ENCODE results near the gene RNGTT. TPM values are rescaled to one million over a fixed set of nuclear protein-coding genes. Genes with fewer than 3 reads are reported as not detected.
"Not testable (repeated sequence)": the region's sequence is repeated elsewhere in the genome, so short reads cannot be mapped to it uniquely, and the experiment has no call there.

Gene RNGTT
- total RNA-seq, 1 donor from 2014 or later = 24.2 TPM

- no peak for DNase-seq (ENCODE audit: low spot score)
- Mint-ChIP-seq H3K9me3 (peaks cover 14% of the 10 kb centered on the region), H3K4me1 (ENCODE audit: low read depth) (peaks cover 8% of the 10 kb centered on the region), H3K4me3 (ENCODE audit: low read depth) (no peak overlapping the region), H3K36me3 (ENCODE audit: low read depth) (peaks cover 37% of the 10 kb centered on the region), H3K27ac (no peak overlapping the region), H3K27me3 (ENCODE audit: low read depth) (no peaks in the 10 kb centered on the region)
- intact Hi-C loops (cut with micrococcal nuclease) = no loop called here
These were observed 46.7 kb downstream of the RNGTT start for GRCh38 chr6:88916615-88917208.

GRCh38 chr6:88914895-88915598, 48.4 kb downstream of the RNGTT start:
- no peak for DNase-seq (ENCODE audit: low spot score)
- intact Hi-C loops (cut with micrococcal nuclease) = no loop called here
- no peak overlapping the region for H3K27ac Mint-ChIP-seq

DNA sequence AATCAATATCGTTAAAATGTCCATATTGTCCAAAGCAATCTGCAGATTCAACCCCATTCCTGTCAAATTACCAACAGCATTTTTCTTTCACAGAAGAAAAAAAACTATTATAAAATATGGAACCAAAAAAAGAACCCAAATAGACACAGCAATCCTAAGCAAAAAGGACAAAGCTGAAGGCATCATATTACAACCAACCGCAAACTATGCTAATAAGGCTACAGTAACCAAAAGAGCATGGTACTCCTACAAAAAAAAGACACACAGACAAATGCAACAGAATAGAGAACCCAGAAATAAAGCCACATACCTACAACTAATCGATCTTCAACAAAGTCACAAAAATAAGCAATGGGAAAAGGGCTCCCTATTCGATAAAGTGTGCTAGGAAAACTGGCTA, 49.2 kb downstream of the RNGTT start:
- Mint-ChIP-seq H3K27ac (no peak overlapping the region), H3K27me3 (ENCODE audit: low read depth) (no peaks in the 10 kb centered on the region), H3K4me3 (ENCODE audit: low read depth) (no peak overlapping the region), H3K4me1 (ENCODE audit: low read depth) (peaks cover 16% of the 10 kb centered on the region), H3K36me3 (ENCODE audit: low read depth) (peaks cover 52% of the 10 kb centered on the region), H3K9me3 (peaks cover 14% of the 10 kb centered on the region)
- intact Hi-C loops (cut with micrococcal nuclease) = no loop called here
- no peak for DNase-seq (ENCODE audit: low spot score)

More at GRCh38 chr6:88914895-88915598, 48.4 kb downstream of the RNGTT start:
- H3K27me3 Mint-ChIP-seq (ENCODE audit: low read depth) = no peaks in the 10 kb centered on the region
- H3K4me1 Mint-ChIP-seq (ENCODE audit: low read depth) = peaks cover 14% of the 10 kb centered on the region
- H3K4me3 Mint-ChIP-seq (ENCODE audit: low read depth) = no peak overlapping the region
- peaks cover 47% of the 10 kb centered on the region for H3K36me3 Mint-ChIP-seq (ENCODE audit: low read depth)
- peaks cover 14% of the 10 kb centered on the region for H3K9me3 Mint-ChIP-seq

GRCh38 chr6:88913471-88913870, 49.9 kb downstream of the RNGTT start:
- peaks cover 14% of the 10 kb centered on the region for H3K9me3 Mint-ChIP-seq
- H3K36me3 Mint-ChIP-seq (ENCODE audit: low read depth) = peaks cover 54% of the 10 kb centered on the region
- H3K27me3 Mint-ChIP-seq (ENCODE audit: low read depth) = no peaks in the 10 kb centered on the region
- H3K27ac Mint-ChIP-seq = no peak overlapping the region
- H3K4me3 Mint-ChIP-seq (ENCODE audit: low read depth) = no peak overlapping the region
- intact Hi-C loops (cut with micrococcal nuclease) = no loop called here
- no peak for DNase-seq (ENCODE audit: low spot score)
- peaks cover 18% of the 10 kb centered on the region for H3K4me1 Mint-ChIP-seq (ENCODE audit: low read depth)

- no peak overlapping the region for H3K27ac Mint-ChIP-seq
- H3K4me3 Mint-ChIP-seq (ENCODE audit: low read depth) = no peak overlapping the region
- DNase-seq (ENCODE audit: low spot score) = no peak
- peaks cover 56% of the 10 kb centered on the region for H3K36me3 Mint-ChIP-seq (ENCODE audit: low read depth)
- no peaks in the 10 kb centered on the region for H3K27me3 Mint-ChIP-seq (ENCODE audit: low read depth)
- intact Hi-C loops (cut with micrococcal nuclease) = no loop called here
- H3K4me1 Mint-ChIP-seq (ENCODE audit: low read depth) = peaks cover 12% of the 10 kb centered on the region
- H3K9me3 Mint-ChIP-seq = peaks cover 18% of the 10 kb centered on the region
These were observed 52.3 kb downstream of the RNGTT start for GRCh38 chr6:88910922-88911778.

DNA sequence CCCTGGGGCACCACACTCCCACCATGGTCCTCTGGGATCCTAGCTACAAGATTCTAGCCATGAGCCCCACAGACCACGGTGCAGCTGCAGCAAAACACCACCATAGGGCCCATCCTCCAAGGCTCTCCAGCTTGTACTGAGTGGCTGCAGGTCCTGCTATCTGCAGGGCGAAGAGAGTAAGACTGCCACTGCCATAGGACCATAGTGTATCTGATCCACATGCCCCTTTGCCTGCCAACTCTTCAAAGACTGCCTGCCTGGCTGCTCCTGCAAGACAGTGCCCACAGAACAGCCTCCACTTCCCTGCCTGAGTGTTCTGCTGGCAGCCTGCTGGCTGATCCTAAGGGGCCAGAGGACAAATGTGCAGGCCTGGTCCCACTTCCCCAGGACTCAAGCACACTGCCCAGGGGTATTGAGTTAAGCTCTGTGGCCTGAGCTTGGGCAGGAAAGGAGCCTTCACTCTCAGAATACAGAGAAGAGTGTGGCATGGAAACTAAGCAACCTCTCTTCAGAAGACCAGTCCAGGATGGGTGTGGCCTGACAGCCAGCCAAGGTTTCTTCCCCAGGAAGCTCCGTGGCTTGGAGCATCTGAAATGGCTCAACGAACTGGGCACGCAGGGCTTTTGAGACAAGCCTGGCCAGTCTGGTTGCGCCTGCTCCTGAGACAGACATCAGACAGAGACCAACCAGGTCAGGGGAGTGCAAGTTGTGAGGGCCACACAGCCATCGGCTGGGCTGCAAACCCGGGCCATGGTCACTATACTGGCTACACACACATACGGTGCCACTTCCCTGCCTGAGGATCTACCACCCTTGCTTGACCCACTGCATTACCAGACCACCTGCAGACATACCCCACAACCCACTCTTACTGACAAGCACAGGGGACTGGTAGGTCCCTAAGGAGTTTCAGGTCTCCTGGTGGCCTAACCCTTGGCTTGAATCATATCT, 54.5 kb downstream of the RNGTT start:
- Mint-ChIP-seq H3K4me3 (ENCODE audit: low read depth) (no peak overlapping the region), H3K36me3 (ENCODE audit: low read depth) (peaks cover 57% of the 10 kb centered on the region), H3K4me1 (ENCODE audit: low read depth) (peaks cover 12% of the 10 kb centered on the region), H3K9me3 (peaks cover 4% of the 10 kb centered on the region), H3K27me3 (ENCODE audit: low read depth) (no peaks in the 10 kb centered on the region), H3K27ac (no peak overlapping the region)
- intact Hi-C loops (cut with micrococcal nuclease) = no loop called here
- no peak for DNase-seq (ENCODE audit: low spot score)

DNA sequence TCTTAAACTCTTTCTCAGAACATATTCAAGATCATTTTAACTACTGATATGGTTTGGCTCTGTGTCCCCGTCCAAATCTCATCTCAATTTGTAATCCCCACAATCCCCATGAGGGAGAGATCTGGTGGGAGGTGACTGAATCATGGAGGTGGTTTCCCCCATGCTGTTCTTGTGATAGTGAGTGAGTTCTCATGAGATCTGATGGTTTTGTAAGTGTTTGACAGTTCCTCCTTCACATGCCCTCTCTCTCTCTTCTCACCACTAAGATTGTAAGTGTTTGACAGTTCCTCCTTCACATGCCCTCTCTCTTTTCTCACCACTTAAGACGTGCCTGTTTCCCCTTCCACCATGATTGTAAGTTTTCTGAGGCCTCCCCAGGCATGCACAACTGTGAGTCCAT, 56.3 kb downstream of the RNGTT start:
- H3K9me3 Mint-ChIP-seq; H3K27ac Mint-ChIP-seq; H3K27me3 Mint-ChIP-seq (ENCODE audit: low read depth); H3K4me3 Mint-ChIP-seq (ENCODE audit: low read depth); intact Hi-C loops (cut with micrococcal nuclease); DNase-seq (ENCODE audit: low spot score): not testable (repeated sequence)
- Mint-ChIP-seq H3K4me1 (ENCODE audit: low read depth) (peaks cover 12% of the 10 kb centered on the region), H3K36me3 (ENCODE audit: low read depth) (peaks cover 53% of the 10 kb centered on the region)

GRCh38 chr6:88899569-88900316, 63.7 kb downstream of the RNGTT start:
- Mint-ChIP-seq H3K27me3 (ENCODE audit: low read depth) (no peaks in the 10 kb centered on the region), H3K36me3 (ENCODE audit: low read depth) (peaks cover 32% of the 10 kb centered on the region), H3K9me3 (no peaks in the 10 kb centered on the region), H3K27ac (no peak overlapping the region), H3K4me3 (ENCODE audit: low read depth) (no peak overlapping the region), H3K4me1 (ENCODE audit: low read depth) (no peaks in the 10 kb centered on the region)
- intact Hi-C loops (cut with micrococcal nuclease) = no loop called here
- no peak for DNase-seq (ENCODE audit: low spot score)

GRCh38 chr6:88895911-88896310, 67.5 kb downstream of the RNGTT start:
- Mint-ChIP-seq H3K4me3 (ENCODE audit: low read depth) (no peak overlapping the region), H3K4me1 (ENCODE audit: low read depth) (no peaks in the 10 kb centered on the region), H3K27ac (no peak overlapping the region), H3K36me3 (ENCODE audit: low read depth) (peaks cover 10% of the 10 kb centered on the region), H3K27me3 (ENCODE audit: low read depth) (no peaks in the 10 kb centered on the region), H3K9me3 (no peaks in the 10 kb centered on the region)
- no peak for DNase-seq (ENCODE audit: low spot score)
- intact Hi-C loops (cut with micrococcal nuclease) = no loop called here

DNA sequence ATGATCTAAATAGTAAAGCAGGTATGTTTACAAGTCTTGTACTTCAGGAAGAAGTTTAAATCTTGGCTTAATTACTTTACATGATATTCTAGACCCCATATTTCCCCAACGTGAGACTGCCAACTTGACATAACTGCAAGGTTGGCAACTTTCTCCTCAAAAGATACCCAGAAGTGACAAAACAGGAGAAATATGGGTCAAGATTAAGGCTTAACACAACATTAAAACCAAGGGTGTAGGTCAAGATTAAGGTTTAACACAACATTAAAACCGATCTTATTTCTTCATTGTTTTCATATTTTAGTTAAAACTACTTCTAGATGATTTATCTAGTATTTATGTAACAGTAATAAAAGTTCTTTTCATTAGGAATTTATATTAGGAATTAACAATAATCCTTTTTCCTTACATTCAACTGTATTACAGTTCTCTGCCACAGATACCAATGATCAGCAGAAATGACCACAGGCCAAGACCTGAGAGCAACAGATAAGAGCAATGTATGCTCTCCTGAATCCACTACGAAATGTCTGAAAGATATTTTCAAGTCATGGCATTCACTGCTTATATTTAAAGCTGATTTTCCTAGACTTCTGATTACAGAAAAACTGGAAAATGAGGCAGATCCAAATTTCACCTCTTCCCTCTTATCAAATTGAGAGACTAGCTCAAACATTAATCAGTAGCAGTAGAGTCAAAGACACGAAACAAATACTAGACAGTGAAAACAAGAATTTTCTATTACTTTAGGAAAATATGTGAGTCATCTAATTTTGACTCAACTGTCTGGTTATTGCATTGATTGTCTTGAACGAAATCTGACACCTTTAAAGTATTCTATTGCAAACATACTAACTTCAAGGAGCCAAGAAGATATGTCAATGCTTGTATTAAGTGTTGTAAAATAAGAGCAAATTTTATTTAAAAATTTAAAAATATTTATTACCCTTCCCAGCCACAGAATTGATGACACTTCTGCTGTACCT, 72.3 kb downstream of the RNGTT start:
- Mint-ChIP-seq H3K36me3 (ENCODE audit: low read depth) (peaks cover 22% of the 10 kb centered on the region), H3K4me1 (ENCODE audit: low read depth) (no peaks in the 10 kb centered on the region), H3K27ac (no peak overlapping the region), H3K27me3 (ENCODE audit: low read depth) (no peaks in the 10 kb centered on the region), H3K4me3 (ENCODE audit: low read depth) (no peak overlapping the region), H3K9me3 (no peaks in the 10 kb centered on the region)
- intact Hi-C loops (cut with micrococcal nuclease) = no loop called here
- DNase-seq (ENCODE audit: low spot score) = no peak

- no peak overlapping the region for H3K4me3 Mint-ChIP-seq (ENCODE audit: low read depth)
- no peak for DNase-seq (ENCODE audit: low spot score)
- H3K36me3 Mint-ChIP-seq (ENCODE audit: low read depth) = peaks cover 29% of the 10 kb centered on the region
- H3K27ac Mint-ChIP-seq = no peak overlapping the region
- H3K27me3 Mint-ChIP-seq (ENCODE audit: low read depth) = no peaks in the 10 kb centered on the region
- intact Hi-C loops (cut with micrococcal nuclease) = no loop called here
- H3K9me3 Mint-ChIP-seq = no peaks in the 10 kb centered on the region
- no peaks in the 10 kb centered on the region for H3K4me1 Mint-ChIP-seq (ENCODE audit: low read depth)
These were observed 73.0 kb downstream of the RNGTT start for GRCh38 chr6:88890394-88890793.
